ENCODE results near the gene TMEM181.

Gene TMEM181

GRCh38 chr6:158609455-158610155, 49.7 kb downstream of the TMEM181 start:
- Histone ChIP-seq H3K36me3 (replicated peaks; ENCODE audit: insufficient read depth, low read length) (no peaks in the 10 kb centered on the region), H3K4me2 (ENCODE audit: low read depth, low read length) (no peak overlapping the region), H3K4me1 (ENCODE audit: low read length) (no peaks in the 10 kb centered on the region), H3K9me3 (replicated peaks; ENCODE audit: insufficient read depth, low read length) (no peaks in the 10 kb centered on the region), H3K9me2 (replicated peaks; ENCODE audit: insufficient read depth, low read length) (no peaks in the 10 kb centered on the region), H2AFZ (ENCODE audit: low read length) (no peak overlapping the region), H3K27me3 (replicated peaks; ENCODE audit: insufficient read depth, low read length) (no peaks in the 10 kb centered on the region), H3K27ac (ENCODE audit: low read length) (no peak overlapping the region), H4K20me1 (ENCODE audit: insufficient read depth, low read length) (no peaks in the 10 kb centered on the region), H3F3A (ENCODE audit: insufficient read depth, low read length) (no peaks in the 10 kb centered on the region), H3K9ac (ENCODE audit: low read length) (no peak overlapping the region), H3K4me3 (ENCODE audit: low read length) (no peak overlapping the region), H3K79me2 (ENCODE audit: low read length) (no peaks in the 10 kb centered on the region)
- no peak for DNase-seq
- TF ChIP-seq EZH2phosphoT487 (IDR thresholded peaks at IDR 0.05; ENCODE audit: low read length) (no peak), EZH2 (optimal IDR thresholded peaks at IDR 0.05; ENCODE audit: low read depth, low read length) (no peak), CTCF (IDR thresholded peaks at IDR 0.05; ENCODE audit: low read length) (no peak)

- no peaks in the 10 kb centered on the region for H3K9me3 ChIP-seq (replicated peaks; ENCODE audit: insufficient read depth, low read length)
- no peaks in the 10 kb centered on the region for H4K20me1 ChIP-seq (ENCODE audit: insufficient read depth, low read length)
- H3K36me3 ChIP-seq (replicated peaks; ENCODE audit: insufficient read depth, low read length), result no peaks in the 10 kb centered on the region
- TF ChIP-seq EZH2phosphoT487 (IDR thresholded peaks at IDR 0.05; ENCODE audit: low read length) (no peak), CTCF (IDR thresholded peaks at IDR 0.05; ENCODE audit: low read length) (no peak), EZH2 (optimal IDR thresholded peaks at IDR 0.05; ENCODE audit: low read depth, low read length) (no peak)
- no peak overlapping the region for H3K4me2 ChIP-seq (ENCODE audit: low read depth, low read length)
- H3K9ac ChIP-seq (ENCODE audit: low read length), result no peak overlapping the region
- no peak overlapping the region for H2AFZ ChIP-seq (ENCODE audit: low read length)
- no peaks in the 10 kb centered on the region for H3K4me1 ChIP-seq (ENCODE audit: low read length)
- no peaks in the 10 kb centered on the region for H3K27me3 ChIP-seq (replicated peaks; ENCODE audit: insufficient read depth, low read length)
- H3K4me3 ChIP-seq (ENCODE audit: low read length), result no peak overlapping the region
- H3K9me2 ChIP-seq (replicated peaks; ENCODE audit: insufficient read depth, low read length), result no peaks in the 10 kb centered on the region
- H3K27ac ChIP-seq (ENCODE audit: low read length), result no peak overlapping the region
- H3K79me2 ChIP-seq (ENCODE audit: low read length), result no peaks in the 10 kb centered on the region
- no peaks in the 10 kb centered on the region for H3F3A ChIP-seq (ENCODE audit: insufficient read depth, low read length)
- no peak for DNase-seq
Measured at GRCh38 chr6:158610319-158610968, 50.6 kb downstream of the TMEM181 start.

GRCh38 chr6:158611039-158611438, 51.1 kb downstream of the TMEM181 start:
- no peak overlapping the region for H3K4me3 ChIP-seq (ENCODE audit: low read length)
- H3K9me2 ChIP-seq (replicated peaks; ENCODE audit: insufficient read depth, low read length), result no peaks in the 10 kb centered on the region
- no peaks in the 10 kb centered on the region for H3F3A ChIP-seq (ENCODE audit: insufficient read depth, low read length)
- DNase-seq, result no peak
- TF ChIP-seq EZH2 (optimal IDR thresholded peaks at IDR 0.05; ENCODE audit: low read depth, low read length) (no peak), EZH2phosphoT487 (IDR thresholded peaks at IDR 0.05; ENCODE audit: low read length) (no peak), CTCF (IDR thresholded peaks at IDR 0.05; ENCODE audit: low read length) (no peak)
- no peak overlapping the region for H3K4me2 ChIP-seq (ENCODE audit: low read depth, low read length)
- no peak overlapping the region for H2AFZ ChIP-seq (ENCODE audit: low read length)
- H3K79me2 ChIP-seq (ENCODE audit: low read length), result no peaks in the 10 kb centered on the region
- H3K27me3 ChIP-seq (replicated peaks; ENCODE audit: insufficient read depth, low read length), result no peaks in the 10 kb centered on the region
- H3K9me3 ChIP-seq (replicated peaks; ENCODE audit: insufficient read depth, low read length), result no peaks in the 10 kb centered on the region
- no peak overlapping the region for H3K9ac ChIP-seq (ENCODE audit: low read length)
- no peak overlapping the region for H3K27ac ChIP-seq (ENCODE audit: low read length)
- H3K36me3 ChIP-seq (replicated peaks; ENCODE audit: insufficient read depth, low read length), result no peaks in the 10 kb centered on the region
- no peaks in the 10 kb centered on the region for H4K20me1 ChIP-seq (ENCODE audit: insufficient read depth, low read length)
- H3K4me1 ChIP-seq (ENCODE audit: low read length), result no peaks in the 10 kb centered on the region

Data from MM.1S (cell line).